HEK293 (cell line): ENCODE data around the gene TAS1R1.

Experiments
- CTCF ChIP-seq: fragments of 450-650 bp; formaldehyde crosslinking; IDR thresholded peaks from 2 replicates; pipeline ENCODE4 v1.5.1; 2016; ENCODE audit warnings: missing biosample characterization, missing genetic modification characterization
- HOXD13 ChIP-seq: sonication (generic); formaldehyde crosslinking; IDR thresholded peaks from 2 replicates; pipeline ENCODE4 v1.8.0; 2022; ENCODE audit warnings: missing genetic modification reagents, borderline replicate concordance
- PATZ1 ChIP-seq: fragments of 450-650 bp; formaldehyde crosslinking; IDR thresholded peaks from 2 replicates; pipeline ENCODE4 v1.5.1; 2016; ENCODE audit warnings: missing biosample characterization, missing genetic modification characterization
- ZNF148 ChIP-seq: fragments of 450-650 bp; formaldehyde crosslinking; IDR thresholded peaks from 2 replicates; pipeline ENCODE4 v1.5.0; 2017; ENCODE audit warnings: missing biosample characterization, missing genetic modification characterization, borderline replicate concordance

- no peak for TF ChIP-seq PATZ1 (tag by site-specific recombination)
- no peak for TF ChIP-seq ZNF148 (tag by site-specific recombination)
- TF ChIP-seq HOXD13 (CRISPR knock-in tag) = no peak
- no peak for TF ChIP-seq CTCF (tag by site-specific recombination)
Observed at GRCh38 chr1:6508816-6509189, 46.3 kb upstream of the TAS1R1 start.
